HG02678 (cell line): ENCODE results near the gene MARK3.

ENCODE experiments used
- ATAC-seq: cut with Tn5 transposase; IDR thresholded peaks from one replicate; pipeline ENCODE4 v1.9.1; 2021; ENCODE audit warnings: mild to moderate bottlenecking, moderate library complexity; ENCODE audit not compliant: unreplicated experiment

MARK3 gene

GRCh38 chr14:103362780-103363179 lies 22.4 kb upstream of the MARK3 start:
- no peak for ATAC-seq

DNA sequence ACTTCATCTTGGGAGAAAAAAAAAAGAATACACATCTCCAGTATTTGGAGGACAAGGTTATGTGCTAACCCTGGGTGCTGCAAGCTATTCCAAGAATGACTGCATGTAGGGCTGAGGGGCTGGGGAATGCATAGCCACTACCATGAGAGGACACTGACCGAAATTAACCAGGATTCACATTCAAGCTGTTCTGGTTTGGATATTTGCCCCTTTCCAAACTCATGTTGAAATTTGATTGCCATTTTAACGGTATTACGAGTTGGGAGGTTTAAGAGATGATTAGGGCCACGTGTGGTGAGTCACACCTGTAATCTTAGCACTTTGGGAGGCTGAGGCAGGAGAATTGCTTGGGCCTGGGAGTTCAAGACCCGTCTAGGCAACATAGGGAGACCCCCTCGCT lies 18.5 kb upstream of the MARK3 start:
- ATAC-seq: no peak

DNA sequence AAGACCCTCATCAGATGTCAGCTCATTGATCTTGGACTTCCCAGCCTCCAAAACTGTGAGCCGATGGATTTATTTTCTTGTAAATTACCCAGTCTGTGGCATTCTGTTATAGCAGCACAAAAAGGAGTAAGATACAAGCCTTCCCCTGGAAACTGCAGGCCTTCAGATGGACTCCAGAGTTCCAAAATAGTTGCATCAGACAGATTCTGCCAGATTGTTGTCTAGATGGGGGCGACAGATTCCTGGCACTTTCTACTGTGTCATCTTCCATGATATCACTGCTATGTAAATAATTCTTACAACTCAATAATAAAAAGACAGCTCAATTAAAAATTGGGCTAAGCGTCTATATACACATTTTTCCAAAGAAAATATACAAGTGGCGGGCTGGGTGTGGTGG lies 17.2 kb upstream of the MARK3 start:
- ATAC-seq: no peak

- no peak for ATAC-seq
Observed at GRCh38 chr14:103370087-103370486, 15.1 kb upstream of the MARK3 start.

GRCh38 chr14:103372017-103372416 lies 13.2 kb upstream of the MARK3 start:
- ATAC-seq: no peak

GRCh38 chr14:103372552-103373304 lies 12.5 kb upstream of the MARK3 start:
- no peak for ATAC-seq

- no peak for ATAC-seq
Observed at GRCh38 chr14:103374121-103374520, 11.1 kb upstream of the MARK3 start.

- ATAC-seq: no peak
Observed at GRCh38 chr14:103377522-103378037, 7.6 kb upstream of the MARK3 start.

- no peak for ATAC-seq
Observed at GRCh38 chr14:103378038-103378854, 7.0 kb upstream of the MARK3 start.

DNA sequence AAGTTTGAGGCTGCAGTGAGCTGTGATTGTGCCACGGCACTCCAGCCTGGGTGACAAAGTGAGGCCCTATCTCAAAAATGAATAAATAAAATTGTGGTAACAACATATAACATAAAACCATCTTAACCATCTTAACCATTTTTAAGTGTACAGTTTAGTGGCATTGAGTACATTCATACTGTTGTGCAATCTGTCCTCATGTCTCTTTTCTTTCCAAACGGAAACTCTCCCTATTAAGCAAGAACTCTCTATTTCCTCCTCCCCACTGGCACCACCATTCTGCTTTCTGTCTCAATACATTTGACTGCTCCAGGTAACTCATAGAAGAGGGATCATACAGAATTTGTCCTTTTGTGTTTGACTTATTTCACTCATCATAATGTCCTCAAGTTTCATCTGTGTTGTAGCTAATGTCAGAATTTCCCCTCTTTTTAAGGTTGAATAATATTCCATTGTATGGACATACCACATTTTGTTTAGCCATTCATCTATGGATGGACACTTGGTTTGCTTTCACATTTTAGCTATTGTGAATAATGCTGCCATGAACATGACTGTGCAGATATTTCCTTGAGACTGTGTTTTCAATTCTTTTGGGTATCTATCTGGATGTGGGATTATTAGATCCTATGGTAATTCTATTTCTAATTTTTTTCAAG lies 4.4 kb upstream of the MARK3 start:
- ATAC-seq: no peak

DNA sequence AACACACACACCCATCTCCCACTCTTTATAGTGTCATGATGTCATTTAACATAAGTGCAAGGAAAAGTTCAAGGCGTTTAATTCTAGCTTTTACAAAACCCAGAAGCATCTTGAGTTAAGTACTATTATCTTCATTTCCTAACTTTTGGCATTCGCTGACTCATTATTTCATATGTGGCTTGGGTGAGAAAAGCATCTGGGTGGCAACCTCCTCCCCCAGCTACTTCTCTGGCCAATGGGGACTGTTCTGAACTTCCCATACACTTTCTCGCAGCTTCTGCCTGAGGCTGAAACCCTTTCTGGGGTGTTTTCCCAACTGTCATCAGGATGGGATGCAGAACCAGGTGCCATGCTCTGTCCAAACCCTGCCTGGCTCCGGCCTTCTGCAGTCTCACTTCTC lies 2.8 kb upstream of the MARK3 start:
- ATAC-seq: no peak

- ATAC-seq: peak; percentile 7
Observed at GRCh38 chr14:103384450-103385151, 614 bp upstream of the MARK3 start.

GRCh38 chr14:103385929-103386712 lies 906 bp downstream of the MARK3 start:
- no peak for ATAC-seq

DNA sequence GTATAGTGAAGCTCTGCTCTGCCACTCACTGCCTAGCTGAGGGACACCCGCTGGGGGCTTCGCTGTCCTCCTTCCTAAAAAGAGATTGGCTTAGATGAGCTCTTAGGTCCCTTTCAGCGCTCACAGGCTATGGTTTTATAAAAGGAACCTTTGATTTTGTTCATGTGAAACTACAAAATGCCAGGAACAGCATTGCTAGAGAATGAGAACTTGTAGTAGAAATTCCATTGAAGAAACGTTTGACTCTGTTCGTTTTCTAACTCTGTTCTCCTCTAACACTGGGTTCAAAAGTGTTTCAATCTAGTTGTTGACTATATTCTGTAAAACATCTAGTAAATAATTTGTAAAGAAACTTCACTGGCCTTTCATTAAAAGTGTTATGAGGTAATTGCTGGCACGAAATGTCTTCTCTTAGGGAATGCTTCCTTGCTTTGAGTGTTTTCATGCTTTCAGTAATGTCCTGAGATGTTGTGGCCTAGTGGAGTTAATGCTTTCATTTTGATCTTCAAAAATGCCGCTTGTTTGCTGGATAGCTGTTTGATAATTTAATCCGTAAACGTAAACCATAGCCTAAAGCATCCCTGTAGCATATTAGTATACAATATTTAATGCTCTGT lies 1.6 kb downstream of the MARK3 start:
- ATAC-seq: no peak

DNA sequence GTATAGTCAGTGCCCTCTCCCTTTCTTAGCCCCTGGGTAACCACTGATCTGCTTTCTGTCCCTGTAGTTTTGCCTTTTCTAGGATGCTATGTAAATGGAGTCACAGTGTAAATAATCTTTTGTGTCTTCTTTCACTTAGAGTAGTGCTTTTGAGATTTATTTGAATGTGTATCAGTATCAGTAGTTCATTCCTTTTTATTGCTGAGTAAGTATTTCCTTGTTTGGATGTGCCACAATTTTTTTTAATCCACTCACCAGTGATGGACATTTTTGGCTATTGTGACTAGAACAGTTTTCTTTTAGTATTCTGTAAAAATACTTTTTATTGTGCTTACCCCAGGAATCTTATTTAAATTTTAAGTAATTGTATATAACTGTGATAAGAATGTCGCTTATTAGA lies 3.4 kb downstream of the MARK3 start:
- ATAC-seq: no peak

- no peak for ATAC-seq
Observed at GRCh38 chr14:103390605-103391004, 5.4 kb downstream of the MARK3 start.

DNA sequence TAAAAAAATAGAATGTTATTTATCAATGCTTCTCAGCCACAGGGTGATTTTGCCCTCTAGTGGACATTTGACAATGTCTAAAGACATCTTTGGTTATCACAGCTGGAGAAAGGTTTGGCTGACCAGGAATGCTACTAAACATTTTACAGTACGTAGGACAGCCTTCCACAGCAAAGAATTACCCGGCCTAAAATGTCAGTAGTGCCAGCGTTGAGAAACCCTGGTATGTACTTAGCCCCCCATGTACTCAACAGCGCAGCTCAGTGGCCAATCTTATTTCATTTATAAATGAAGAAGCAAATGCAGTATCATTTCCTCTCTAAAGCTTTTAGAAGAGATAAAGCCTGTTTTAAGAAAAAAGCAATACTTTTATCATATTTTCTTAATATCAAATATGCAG lies 5.8 kb downstream of the MARK3 start:
- no peak for ATAC-seq

GRCh38 chr14:103392106-103392505 lies 6.9 kb downstream of the MARK3 start:
- ATAC-seq: no peak

GRCh38 chr14:103392572-103392971 lies 7.4 kb downstream of the MARK3 start:
- ATAC-seq: no peak

GRCh38 chr14:103393070-103393469 lies 7.9 kb downstream of the MARK3 start:
- no peak for ATAC-seq
